Calu3 (cell line): ENCODE results near the gene PCLO. TPM values are rescaled to one million over a fixed set of nuclear protein-coding genes. Genes with fewer than 3 reads are reported as not detected.
A peak's percentile ranks its signal among the peaks of the same experiment; 100 is the strongest.

ENCODE experiments used
- Bru-seq: library from RNA; stranded (reverse); fragments of 400-500 nt; gene quantifications from one replicate; lab custom pipeline; 2021; lab: Mats Ljungman, UMichigan
- BruChase-seq, 2 experiments: library from RNA; stranded (reverse); fragments of 400-500 nt; gene quantifications; one replicate each; lab custom pipeline; 2021; lab: Mats Ljungman, UMichigan
- BruUV-seq: library from RNA; stranded (reverse); fragments of 400-500 nt; replicated peaks from 2 replicates; lab custom pipeline; 2021; lab: Mats Ljungman, UMichigan
- CTCF ChIA-PET: fragments of 300-600 bp; sonication (Branson Sonifier 250); formaldehyde crosslinking; loops from one replicate; lab custom pipeline; 2022; ENCODE audit warnings: antibody characterized with exemption; lab: Charles Lee
- DNase-seq: peaks from one replicate; pipeline ENCODE4 v3.0.0; 2022
- H3K27ac Mint-ChIP-seq: one replicate; pipeline ENCODE4 v1.8.0; 2022; ENCODE audit warnings: mixed read lengths; ENCODE audit not compliant: unreplicated experiment
- H3K27me3 Mint-ChIP-seq: one replicate; pipeline ENCODE4 v1.8.0; 2022; ENCODE audit warnings: mixed read lengths; ENCODE audit not compliant: unreplicated experiment
- H3K36me3 Mint-ChIP-seq: one replicate; pipeline ENCODE4 v1.8.0; 2022; ENCODE audit warnings: mild to moderate bottlenecking, moderate library complexity, mixed read lengths; ENCODE audit not compliant: insufficient read depth, unreplicated experiment
- H3K4me1 Mint-ChIP-seq: one replicate; pipeline ENCODE4 v1.8.0; 2022; ENCODE audit warnings: mild to moderate bottlenecking, low read depth, mixed read lengths; ENCODE audit not compliant: unreplicated experiment
- H3K4me3 Mint-ChIP-seq: one replicate; pipeline ENCODE4 v1.8.0; 2022; ENCODE audit warnings: mild to moderate bottlenecking, low read depth, moderate library complexity, mixed read lengths; ENCODE audit not compliant: unreplicated experiment
- H3K9me3 Mint-ChIP-seq: one replicate; pipeline ENCODE4 v1.8.0; 2022; ENCODE audit warnings: low read depth, mixed read lengths; ENCODE audit not compliant: unreplicated experiment
- intact Hi-C: fragments of 100-400 bp; cut with micrococcal nuclease; formaldehyde crosslinking; loops from one replicate; pipeline ENCODE4 v1.10.0; 2022; ENCODE audit not compliant: unreplicated experiment
- long read RNA-seq: library from polyadenylated mRNA; stranded (forward); transcript quantifications from one replicate; pipeline ENCODE4 v2.0.0, GENCODE V29; 2022
- total RNA-seq: library from RNA; stranded (reverse); gene quantifications from 2 replicates; pipeline ENCODE4 v1.2.3, GENCODE V29; 2022
- TF ChIP-seq, protein P1 (sequence below): fragments of 200-600 bp; IDR thresholded peaks from one replicate; pipeline ENCODE4 v1.8.0; 2022; ENCODE audit warnings: antibody characterized with exemption; ENCODE audit not compliant: unreplicated experiment

The PCLO gene
- total RNA-seq (7.2 and 9.1 TPM in 2 replicates), Bru-seq, nascent RNA (percentile 48 among the genes with signal in this experiment), BruChase-seq, experiment 1, labeled RNA remaining after a 6-hour chase (percentile 50 among the genes with signal in this experiment), BruChase-seq, experiment 2, labeled RNA remaining after a 2-hour chase (percentile 47 among the genes with signal in this experiment)
- long read RNA-seq: 0 reads

GRCh38 chr7:83162402-83163256, at the start of gene PCLO:
PCLO (minus strand) TSS chr7:83162884; CDS start chr7:83162592, 292 bp downstream.
- TF ChIP-seq, protein P1, sequence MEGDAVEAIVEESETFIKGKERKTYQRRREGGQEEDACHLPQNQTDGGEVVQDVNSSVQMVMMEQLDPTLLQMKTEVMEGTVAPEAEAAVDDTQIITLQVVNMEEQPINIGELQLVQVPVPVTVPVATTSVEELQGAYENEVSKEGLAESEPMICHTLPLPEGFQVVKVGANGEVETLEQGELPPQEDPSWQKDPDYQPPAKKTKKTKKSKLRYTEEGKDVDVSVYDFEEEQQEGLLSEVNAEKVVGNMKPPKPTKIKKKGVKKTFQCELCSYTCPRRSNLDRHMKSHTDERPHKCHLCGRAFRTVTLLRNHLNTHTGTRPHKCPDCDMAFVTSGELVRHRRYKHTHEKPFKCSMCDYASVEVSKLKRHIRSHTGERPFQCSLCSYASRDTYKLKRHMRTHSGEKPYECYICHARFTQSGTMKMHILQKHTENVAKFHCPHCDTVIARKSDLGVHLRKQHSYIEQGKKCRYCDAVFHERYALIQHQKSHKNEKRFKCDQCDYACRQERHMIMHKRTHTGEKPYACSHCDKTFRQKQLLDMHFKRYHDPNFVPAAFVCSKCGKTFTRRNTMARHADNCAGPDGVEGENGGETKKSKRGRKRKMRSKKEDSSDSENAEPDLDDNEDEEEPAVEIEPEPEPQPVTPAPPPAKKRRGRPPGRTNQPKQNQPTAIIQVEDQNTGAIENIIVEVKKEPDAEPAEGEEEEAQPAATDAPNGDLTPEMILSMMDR: no peak
- Mint-ChIP-seq H3K4me3 (peak within 1 kb of the TSS; percentile 85), H3K4me1 (no peaks in the 10 kb centered on the region), H3K27ac (peak within 1 kb of the TSS; percentile 50), H3K36me3 (peaks cover 16% of the 10 kb centered on the region), H3K9me3 (no peaks in the 10 kb centered on the region), H3K27me3 (no peaks in the 10 kb centered on the region)
- DNase-seq: peak; percentile 92
- CTCF ChIA-PET: no interaction called here
- intact Hi-C loops: loop anchor here (10.0 kb wide), 1 partner anchor 348 kb away; no protein-coding TSS in a partner anchor
- BruUV-seq: no TSS peak

DNA sequence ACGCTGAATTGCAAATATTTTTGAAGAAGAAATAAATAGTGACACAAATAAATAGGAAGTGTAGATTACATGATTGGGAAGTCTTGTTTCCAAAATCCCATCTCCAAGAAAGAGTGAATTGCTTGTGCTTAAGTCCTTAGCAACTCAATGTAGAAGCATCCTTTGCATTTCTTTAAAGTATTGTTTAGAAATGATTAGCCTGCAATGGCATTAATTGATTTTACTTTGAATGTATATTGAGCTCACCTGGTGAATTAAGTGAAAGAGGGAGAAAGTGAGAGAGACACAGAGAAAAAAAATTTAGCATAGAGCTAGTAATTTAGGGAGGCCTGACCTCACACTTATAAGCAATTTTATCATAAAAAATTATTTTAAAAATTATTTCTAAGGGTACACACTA, 49.0 kb upstream of the PCLO start:
- CTCF ChIA-PET: no interaction called here
- H3K4me3 Mint-ChIP-seq: no peak overlapping the region
- H3K27me3 Mint-ChIP-seq: no peaks in the 10 kb centered on the region
- no peak for DNase-seq
- intact Hi-C loops: no loop called here
- no peak overlapping the region for H3K27ac Mint-ChIP-seq
- TF ChIP-seq, protein P1: no peak
- H3K36me3 Mint-ChIP-seq: no peaks in the 10 kb centered on the region
- no TSS peak for BruUV-seq
- H3K4me1 Mint-ChIP-seq: no peaks in the 10 kb centered on the region
- no peaks in the 10 kb centered on the region for H3K9me3 Mint-ChIP-seq

DNA sequence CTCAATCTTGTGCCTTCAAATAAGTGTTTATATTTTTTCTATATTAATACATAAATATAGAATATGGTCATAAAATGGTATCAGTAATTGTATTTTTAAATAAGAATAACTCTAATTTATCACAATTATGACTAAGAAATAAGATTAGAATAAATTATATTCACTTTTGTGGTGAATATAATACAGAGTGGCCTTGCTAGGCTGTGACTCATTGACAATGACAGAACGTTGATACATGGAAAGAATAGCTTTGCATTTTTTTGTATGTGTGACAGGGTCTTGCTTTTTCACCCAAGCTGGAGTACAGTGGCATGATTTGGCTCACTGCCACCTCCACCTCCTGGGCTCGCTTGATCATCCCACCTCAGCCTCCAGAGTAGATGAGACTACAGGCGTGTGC, 47.8 kb upstream of the PCLO start:
- CTCF ChIA-PET: no interaction called here
- TF ChIP-seq, protein P1: no peak
- H3K27ac Mint-ChIP-seq: no peak overlapping the region

DNA sequence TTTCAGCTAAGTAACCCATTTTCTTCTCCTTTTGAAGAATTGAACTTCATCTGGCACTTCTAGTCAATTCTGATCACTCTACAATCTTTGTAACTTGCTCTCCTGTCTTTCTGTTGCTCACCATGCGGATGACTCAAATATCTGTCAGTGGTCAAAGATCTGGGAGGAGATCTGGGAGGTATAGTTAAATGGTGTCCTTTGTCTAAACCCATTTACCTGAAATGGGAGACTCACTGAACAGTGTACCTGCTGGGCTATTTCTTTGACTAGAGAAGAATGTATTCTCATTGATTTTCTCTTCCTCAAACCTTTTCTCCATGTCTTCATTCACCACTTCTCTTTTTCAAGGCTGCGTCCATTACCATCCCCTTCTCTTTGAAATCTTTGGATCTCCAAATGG, 42.0 kb upstream of the PCLO start:
- TF ChIP-seq, protein P1: no peak
- H3K36me3 Mint-ChIP-seq: no peaks in the 10 kb centered on the region
- DNase-seq: no peak

More for the DNA sequence above, 47.8 kb upstream of the PCLO start:
- Mint-ChIP-seq H3K4me3 (no peak overlapping the region), H3K27me3 (no peaks in the 10 kb centered on the region), H3K36me3 (no peaks in the 10 kb centered on the region), H3K9me3 (no peaks in the 10 kb centered on the region), H3K4me1 (no peaks in the 10 kb centered on the region)
- intact Hi-C loops: no loop called here
- BruUV-seq: no TSS peak
- DNase-seq: no peak

More for the DNA sequence above, 42.0 kb upstream of the PCLO start:
- no peaks in the 10 kb centered on the region for H3K27me3 Mint-ChIP-seq
- CTCF ChIA-PET: no interaction called here
- H3K4me3 Mint-ChIP-seq: no peak overlapping the region
- no peaks in the 10 kb centered on the region for H3K4me1 Mint-ChIP-seq
- intact Hi-C loops: no loop called here
- no TSS peak for BruUV-seq
- H3K27ac Mint-ChIP-seq: no peak overlapping the region
- no peaks in the 10 kb centered on the region for H3K9me3 Mint-ChIP-seq
